H1 (cell line): ENCODE results near the gene CENPP. TPM values are rescaled to one million over a fixed set of nuclear protein-coding genes. Genes with fewer than 3 reads are reported as not detected.
A peak's percentile ranks its signal among the peaks of the same experiment; 100 is the strongest.

Experiments
- CTCF ChIA-PET: fragments of 300-600 bp; sonication (Branson Sonifier 250); formaldehyde crosslinking; loops from one replicate; lab custom pipeline; 2021; ENCODE audit not compliant: partially characterized antibody; lab: Charles Lee
- POLR2A ChIA-PET: fragments of 300-600 bp; sonication (Branson Sonifier 250); formaldehyde crosslinking; loops from one replicate; lab custom pipeline; 2021; ENCODE audit warnings: inconsistent platforms; ENCODE audit not compliant: partially characterized antibody; lab: Charles Lee
- DNase-seq, 2 experiments: peaks; one replicate each; pipeline versions ENCODE4 v3.0.0 to v3.0.0-alpha.2; 2010 to 2022; ENCODE audit warnings: low spot score in 2 of 2, low read depth in 1 of 2, mixed read lengths in 1 of 2
- FAIRE-seq: peaks from 2 replicates; lab custom pipeline; 2011; peaks lifted over from hg19 to GRCh38; lab: Jason Lieb, UNC
- H2AFZ ChIP-seq: 2 replicates; pipeline ENCODE4 v1.8.1; 2012; ENCODE audit warnings: low read length, inconsistent platforms
- H2AK5ac ChIP-seq: 2 replicates; pipeline ENCODE4 v1.6.1; 2013; ENCODE audit warnings: low read depth, low read length
- H2BK120ac ChIP-seq: replicated peaks from 2 replicates; pipeline ENCODE3; 2013; ENCODE audit warnings: low read depth, low read length, inconsistent platforms
- H2BK12ac ChIP-seq: 2 replicates; pipeline ENCODE4 v1.6.1; 2013; ENCODE audit warnings: low read depth, low read length
- H2BK15ac ChIP-seq: 2 replicates; pipeline ENCODE4 v1.6.1; 2013; ENCODE audit warnings: low read length
- H2BK20ac ChIP-seq: 2 replicates; pipeline ENCODE4 v1.6.1; 2013; ENCODE audit warnings: low read length
- H2BK5ac ChIP-seq: 2 replicates; pipeline ENCODE4 v1.6.1; 2013; ENCODE audit warnings: low read depth, low read length
- H3K14ac ChIP-seq: 2 replicates; pipeline ENCODE4 v1.6.1; 2013; ENCODE audit warnings: inconsistent platforms; ENCODE audit not compliant: insufficient read length
- H3K18ac ChIP-seq: 2 replicates; pipeline ENCODE4 v1.6.1; 2013; ENCODE audit warnings: low read length; ENCODE audit errors: extremely low read depth
- H3K23ac ChIP-seq: 2 replicates; pipeline ENCODE4 v1.6.1; 2013; ENCODE audit warnings: inconsistent platforms; ENCODE audit not compliant: insufficient read length
- H3K23me2 ChIP-seq: 2 replicates; pipeline ENCODE4 v1.6.1; 2013; ENCODE audit warnings: low read depth, low read length
- H3K27ac ChIP-seq: 2 replicates; pipeline ENCODE4 v1.6.1; 2011; ENCODE audit warnings: low read depth, low read length, inconsistent platforms
- H3K27me3 ChIP-seq, 4 experiments: replicated peaks in 1 of 4; 1 replicate in 1 of 4; 2 replicates in 3 of 4; pipeline versions ENCODE4 v1.6.1 to v1.8.1; 2011 to 2013; ENCODE audit warnings: low read length in 3 of 4, mild to moderate bottlenecking in 3 of 4, inconsistent platforms in 2 of 4, mixed read lengths in 2 of 4, moderate library complexity in 1 of 4; ENCODE audit not compliant: control insufficient read depth in 3 of 4, insufficient read depth in 3 of 4; ENCODE audit errors: extremely low read depth in 1 of 4
- H3K36me3 ChIP-seq, 4 experiments: 2 replicates each; pipeline versions ENCODE4 v1.6.1 to v1.8.1; 2011 to 2013; ENCODE audit warnings: mild to moderate bottlenecking in 4 of 4, low read length in 3 of 4, moderate library complexity in 2 of 4, control low read depth in 1 of 4, inconsistent platforms in 1 of 4; ENCODE audit not compliant: insufficient read depth in 4 of 4, control insufficient read depth in 2 of 4
- H3K4ac ChIP-seq: replicated peaks from 2 replicates; pipeline ENCODE3; 2013; ENCODE audit warnings: low read length, low read depth, mixed read lengths, inconsistent platforms; ENCODE audit not compliant: insufficient read length
- H3K4me1 ChIP-seq, 4 experiments: replicated peaks in 1 of 4; 1 replicate in 1 of 4; 2 replicates in 3 of 4; pipeline versions ENCODE4 v1.6.1 to v1.8.1; 2011 to 2013; ENCODE audit warnings: low read length in 3 of 4, inconsistent platforms in 2 of 4, mixed read lengths in 1 of 4; ENCODE audit not compliant: insufficient read depth in 4 of 4, control insufficient read depth in 3 of 4
- H3K4me2 ChIP-seq, 2 experiments: 2 replicates each; pipeline versions ENCODE4 v1.6.1 to v1.8.1; 2011 to 2013; ENCODE audit warnings: low read depth in 2 of 2, low read length in 2 of 2, control low read depth in 1 of 2, inconsistent platforms in 1 of 2, mild to moderate bottlenecking in 1 of 2; ENCODE audit not compliant: insufficient read depth in 1 of 2
- H3K4me3 ChIP-seq, 4 experiments: fragments of 200-600, 300-600 bp in 1 of 4; sonication (generic), shearing (Covaris generic), sonication (Bioruptor Twin) in 1 of 4; 2 replicates each; pipeline versions ENCODE4 v1.5.1 to v1.8.1; 2011 to 2016; ENCODE audit warnings: low read length in 4 of 4, low read depth in 3 of 4, control low read depth in 2 of 4, inconsistent platforms in 2 of 4, mild to moderate bottlenecking in 2 of 4, mixed read lengths in 1 of 4, moderate library complexity in 1 of 4; ENCODE audit not compliant: insufficient read depth in 2 of 4; ENCODE audit errors: extremely low read depth in 1 of 4
- H3K56ac ChIP-seq: replicated peaks from 2 replicates; pipeline ENCODE3; 2013; ENCODE audit warnings: low read depth, mild to moderate bottlenecking, mixed read lengths, low read length, inconsistent platforms; ENCODE audit not compliant: insufficient read length
- H3K79me1 ChIP-seq: 2 replicates; pipeline ENCODE4 v1.6.1; 2013; ENCODE audit warnings: low read depth, low read length, control low read depth
- H3K79me2 ChIP-seq, 2 experiments: 2 replicates each; pipeline versions ENCODE4 v1.6.1 to v1.8.1; 2012 to 2013; ENCODE audit warnings: low read length in 2 of 2, mild to moderate bottlenecking in 2 of 2, inconsistent platforms in 1 of 2; ENCODE audit not compliant: insufficient read depth in 2 of 2, control insufficient read depth in 1 of 2
- H3K9ac ChIP-seq, 4 experiments: replicated peaks in 1 of 4; 1 replicate in 1 of 4; 2 replicates in 3 of 4; pipeline versions ENCODE4 v1.6.1 to v1.8.1; 2011 to 2013; ENCODE audit warnings: low read depth in 3 of 4, low read length in 3 of 4, control low read depth in 2 of 4, mild to moderate bottlenecking in 2 of 4, moderate library complexity in 2 of 4, inconsistent platforms in 1 of 4; ENCODE audit errors: extremely low read depth in 1 of 4
- H3K9me3 ChIP-seq, 2 experiments: 2 replicates each; pipeline versions ENCODE4 v1.6.1 to v1.8.1; 2012 to 2013; ENCODE audit warnings: mild to moderate bottlenecking in 2 of 2, moderate library complexity in 2 of 2, control low read depth in 1 of 2, inconsistent platforms in 1 of 2, low read depth in 1 of 2, low read length in 1 of 2, mixed read lengths in 1 of 2; ENCODE audit not compliant: insufficient read depth in 2 of 2
- H4K20me1 ChIP-seq, 2 experiments: replicated peaks in 1 of 2; 2 replicates each; pipeline versions ENCODE3 to v1.8.1; 2011 to 2013; ENCODE audit warnings: inconsistent platforms in 2 of 2, low read length in 2 of 2, mild to moderate bottlenecking in 1 of 2; ENCODE audit not compliant: insufficient read depth in 2 of 2, control insufficient read depth in 1 of 2
- H4K5ac ChIP-seq: 2 replicates; pipeline ENCODE4 v1.6.1; 2013; ENCODE audit warnings: low read length, low read depth, mixed read lengths, inconsistent platforms; ENCODE audit not compliant: insufficient read length
- H4K8ac ChIP-seq: 2 replicates; pipeline ENCODE4 v1.8.0; 2013; ENCODE audit warnings: mild to moderate bottlenecking, moderate library complexity, low read length, inconsistent platforms; ENCODE audit not compliant: insufficient read depth; ENCODE audit errors: extremely low read depth
- H4K91ac ChIP-seq: replicated peaks from 2 replicates; pipeline ENCODE3; 2013; ENCODE audit warnings: low read length, mixed read lengths, inconsistent platforms; ENCODE audit not compliant: insufficient read length
- ASH2L ChIP-seq: fragments of 200-600, 300-600 bp; sonication (generic); IDR thresholded peaks from one replicate; pipeline ENCODE4 v1.7.1; 2017; ENCODE audit warnings: low read length
- CBX5 ChIP-seq: fragments of 300-800, 300-1000 bp; sonication (generic); IDR thresholded peaks from 2 replicates; pipeline ENCODE4 v1.7.1; 2016; ENCODE audit warnings: antibody characterized with exemption, low read length, low read depth
- CBX8 ChIP-seq: fragments of 300-800, 300-1000 bp; sonication (generic); IDR thresholded peaks from 2 replicates; pipeline ENCODE4 v1.7.1; 2016; ENCODE audit warnings: low read depth, low read length, borderline replicate concordance
- CHD2 ChIP-seq: IDR thresholded peaks from 2 replicates; pipeline ENCODE4 v1.6.1; 2012; ENCODE audit warnings: low read length, improper control_type of control experiment
- EP300 ChIP-seq, 2 experiments: IDR thresholded peaks; 1 replicate in 1 of 2; 2 replicates in 1 of 2; pipeline ENCODE4 v1.6.1; 2011 to 2012; ENCODE audit warnings: low read depth in 2 of 2, low read length in 2 of 2, mild to moderate bottlenecking in 2 of 2, borderline replicate concordance in 1 of 2, inconsistent platforms in 1 of 2, moderate library complexity in 1 of 2
- KDM5A ChIP-seq: fragments of 200-600 bp; IDR thresholded peaks from 2 replicates; pipeline ENCODE4 v1.7.1; 2012; ENCODE audit warnings: mild to moderate bottlenecking, low read length, inconsistent platforms, mixed read lengths
- SP2 ChIP-seq: IDR thresholded peaks from 2 replicates; pipeline ENCODE4 v1.6.1; 2012; ENCODE audit warnings: mild to moderate bottlenecking, low read length, inconsistent platforms
- SRF ChIP-seq: IDR thresholded peaks from 2 replicates; pipeline ENCODE4 v1.6.1; 2011; ENCODE audit warnings: mild to moderate bottlenecking, low read depth, low read length, moderate library complexity
- SUZ12 ChIP-seq: fragments of 200-600 bp; sonication (generic); IDR thresholded peaks from 2 replicates; pipeline ENCODE4 v1.6.1; 2012; ENCODE audit warnings: mild to moderate bottlenecking, inconsistent platforms, low read length, moderate library complexity, mixed read lengths
- WGBS, 2 experiments: shearing (Covaris generic) in 1 of 2; methylation state at CpG; one replicate each; pipeline versions ENCODE4 v1.1.6 to v1.1.7; 2013 to 2015; ENCODE audit warnings: low lambda C conversion rate in 2 of 2, mixed read lengths in 2 of 2, inconsistent platforms in 1 of 2, low coverage in 1 of 2, missing lambda C conversion rate in 1 of 2; ENCODE audit not compliant: insufficient replicate concordance in 2 of 2, insufficient coverage in 1 of 2, insufficient read length in 1 of 2; ENCODE audit errors: extremely low coverage in 1 of 2, missing lambda C conversion rate in 1 of 2; 5-methylcytosine and 5-hydroxymethylcytosine counted together
- polyA plus RNA-seq, 7 experiments: library from polyadenylated mRNA; depleted of rRNA in 3 of 7; stranded (reverse) in 5 of 7; unstranded in 2 of 7; fragments of >200 nt in 5 of 7; fragments of 200-250 nt in 2 of 7; gene quantifications; 1 replicate in 5 of 7; 2 replicates in 1 of 7; 4 replicates in 1 of 7; pipeline versions ENCODE4 v1.2.1 to v1.2.3, GENCODE V29; 2011 to 2013; ENCODE audit warnings: missing spikeins in 2 of 7, mixed read lengths in 2 of 7
- total RNA-seq: library from RNA; stranded (reverse); fragmentation: NEBNext Ultra II Directional; extraction: Animal tissue kit (Norgen Biotek cat#: 25700); gene quantifications from 2 replicates; pipeline ENCODE4 v1.2.1, GENCODE V29; 2021
- TF ChIP-seq, protein P1 (sequence below): IDR thresholded peaks from 2 replicates; pipeline ENCODE4 v1.6.1; 2012; ENCODE audit warnings: inconsistent platforms
- TF ChIP-seq, protein P2 (sequence below): IDR thresholded peaks from 2 replicates; pipeline ENCODE4 v1.6.1; 2012; ENCODE audit warnings: inconsistent platforms

Gene CENPP
- total and polyA plus RNA-seq, 2 of the 8 experiments (the other 6 are each of a cell fraction or from before 2014, with no cell fraction given), result 2.7 to 10.8 TPM

DNA sequence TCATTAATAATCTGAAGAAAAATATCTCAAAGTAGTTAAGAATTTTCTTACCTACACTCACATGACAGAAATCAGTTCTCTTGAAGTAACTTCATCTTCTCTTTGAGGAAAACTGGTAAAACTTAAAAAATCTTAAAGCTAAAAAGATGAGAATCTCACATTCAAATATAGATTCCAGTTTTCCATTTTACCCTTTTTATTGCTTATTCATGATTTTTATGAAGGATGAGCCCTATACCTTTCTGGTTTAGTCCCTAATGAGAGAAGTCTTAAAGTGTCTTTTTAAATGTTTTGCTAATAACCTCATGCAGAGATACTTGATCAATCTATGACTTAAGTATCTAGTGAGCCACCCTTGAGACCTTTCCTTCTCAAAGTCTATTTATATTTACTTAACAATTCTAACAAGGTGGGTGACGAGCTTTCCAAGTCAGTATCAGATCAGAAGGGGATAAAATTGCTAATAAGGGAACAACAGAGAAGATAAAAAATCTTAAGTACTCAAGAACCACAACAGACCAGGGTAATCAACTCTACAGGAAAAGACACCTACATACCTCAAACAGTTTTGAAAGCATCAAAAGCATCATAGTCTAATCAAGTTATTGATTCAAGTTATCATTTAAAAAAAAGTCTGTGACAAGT lies 34.8 kb upstream of the CENPP start:
- Histone ChIP-seq H3K23me2 (peaks cover 5% of the 10 kb centered on the region), H3K27ac (no peak overlapping the region), H2AK5ac (no peak overlapping the region), H4K5ac (no peak overlapping the region), H3K9ac (no peak overlapping the region), H4K20me1 (peaks cover 0 to 2% of the 10 kb centered on the region in 2 experiments), H4K8ac (no peak overlapping the region), H3K27me3 (no peaks in the 10 kb centered on the region), H3K4me2 (no peak overlapping the region; a peak in 1 of 4 replicates), H3K4ac (no peak overlapping the region), H3K36me3 (peaks cover 2 to 48% (median 20%) of the 10 kb centered on the region in 4 experiments; a peak in 6 of 8 replicates), H2AFZ (no peak overlapping the region), H2BK20ac (no peak overlapping the region), H3K23ac (no peak overlapping the region), H2BK5ac (no peak overlapping the region), H3K79me2 (peaks cover 21 to 73% of the 10 kb centered on the region in 2 experiments), H2BK15ac (no peak overlapping the region), H2BK120ac (no peak overlapping the region), H3K18ac (no peak overlapping the region), H2BK12ac (no peak overlapping the region), H3K56ac (no peak overlapping the region), H4K91ac (no peak overlapping the region), H3K4me3 (peak overlapping the region in 1 of 4 experiments; percentile 91; a peak in 1 of 8 replicates), H3K79me1 (peaks cover 3% of the 10 kb centered on the region), H3K9me3 (no peaks in the 10 kb centered on the region), H3K14ac (no peak overlapping the region), H3K4me1 (peaks cover 0 to 3% (median 2%) of the 10 kb centered on the region in 4 experiments; a peak in 3 of 7 replicates)
- WGBS, 2 experiments, result 90% methylated on average over 1 of the region's 1 CpG; no CpG with 5 or more reads in 1 of the 2 experiments
- CTCF ChIA-PET, result interaction anchor here (0.6 to 0.8 kb wide), 2 partner anchors 9 to 151 kb away, joined by 3 read pairs; no protein-coding TSS in a partner anchor
- DNase-seq (no peak), FAIRE-seq (no peak)
- POLR2A ChIA-PET, result interaction anchor here (1.1 to 6.3 kb wide), 17 partner anchors 8 to 156 kb away, joined by 3 to 87 read pairs (median 5); partner anchors contain the start of genes CENPP and NOL8
- TF ChIP-seq CBX8 (no peak), SUZ12 (no peak), KDM5A (no peak), SRF (no peak), ASH2L (no peak), SP2 (no peak), CHD2 (no peak), EP300 (IDR thresholded peaks at IDR 0.05; ENCODE audit: borderline replicate concordance in 1 of 2, low read depth in 2 of 2, low read length in 2 of 2) (no peak), CBX5 (no peak)
- TF ChIP-seq, protein P1, sequence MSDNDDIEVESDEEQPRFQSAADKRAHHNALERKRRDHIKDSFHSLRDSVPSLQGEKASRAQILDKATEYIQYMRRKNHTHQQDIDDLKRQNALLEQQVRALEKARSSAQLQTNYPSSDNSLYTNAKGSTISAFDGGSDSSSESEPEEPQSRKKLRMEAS, result no peak
- TF ChIP-seq, protein P2, sequence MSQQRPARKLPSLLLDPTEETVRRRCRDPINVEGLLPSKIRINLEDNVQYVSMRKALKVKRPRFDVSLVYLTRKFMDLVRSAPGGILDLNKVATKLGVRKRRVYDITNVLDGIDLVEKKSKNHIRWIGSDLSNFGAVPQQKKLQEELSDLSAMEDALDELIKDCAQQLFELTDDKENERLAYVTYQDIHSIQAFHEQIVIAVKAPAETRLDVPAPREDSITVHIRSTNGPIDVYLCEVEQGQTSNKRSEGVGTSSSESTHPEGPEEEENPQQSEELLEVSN, result no peak
